PC-9 (cell line): ENCODE data around the gene ALG12.

Experiments
- EZH2 ChIP-seq: fragments of 200-600 bp; sonication (generic); IDR thresholded peaks from 2 replicates; pipeline ENCODE4 v1.8.0; 2017; ENCODE audit warnings: antibody characterized with exemption, low read depth
- TF ChIP-seq, protein P1 (sequence below): fragments of 200-600 bp; sonication (generic); conservative IDR thresholded peaks from 2 replicates; pipeline ENCODE4 v1.6.1; 2017; ENCODE audit warnings: mixed run types, antibody characterized with exemption, mild to moderate bottlenecking, moderate library complexity

GRCh38 chr22:49883294-49883640 lies 35.0 kb downstream of the ALG12 start:
- TF ChIP-seq, protein P1, sequence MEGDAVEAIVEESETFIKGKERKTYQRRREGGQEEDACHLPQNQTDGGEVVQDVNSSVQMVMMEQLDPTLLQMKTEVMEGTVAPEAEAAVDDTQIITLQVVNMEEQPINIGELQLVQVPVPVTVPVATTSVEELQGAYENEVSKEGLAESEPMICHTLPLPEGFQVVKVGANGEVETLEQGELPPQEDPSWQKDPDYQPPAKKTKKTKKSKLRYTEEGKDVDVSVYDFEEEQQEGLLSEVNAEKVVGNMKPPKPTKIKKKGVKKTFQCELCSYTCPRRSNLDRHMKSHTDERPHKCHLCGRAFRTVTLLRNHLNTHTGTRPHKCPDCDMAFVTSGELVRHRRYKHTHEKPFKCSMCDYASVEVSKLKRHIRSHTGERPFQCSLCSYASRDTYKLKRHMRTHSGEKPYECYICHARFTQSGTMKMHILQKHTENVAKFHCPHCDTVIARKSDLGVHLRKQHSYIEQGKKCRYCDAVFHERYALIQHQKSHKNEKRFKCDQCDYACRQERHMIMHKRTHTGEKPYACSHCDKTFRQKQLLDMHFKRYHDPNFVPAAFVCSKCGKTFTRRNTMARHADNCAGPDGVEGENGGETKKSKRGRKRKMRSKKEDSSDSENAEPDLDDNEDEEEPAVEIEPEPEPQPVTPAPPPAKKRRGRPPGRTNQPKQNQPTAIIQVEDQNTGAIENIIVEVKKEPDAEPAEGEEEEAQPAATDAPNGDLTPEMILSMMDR: no peak
- TF ChIP-seq EZH2: no peak
